SU-DHL-6 (cell line): ENCODE measurements around the gene KIF3C.

Source experiments
- H2AFZ ChIP-seq: fragments of 200-600 bp; sonication (generic); 2 replicates; pipeline ENCODE4 v1.6.1; 2014; ENCODE audit warnings: low read depth, mild to moderate bottlenecking, moderate library complexity, mixed read lengths, antibody characterized with exemption, low read length; ENCODE audit not compliant: severe bottlenecking
- H3F3A ChIP-seq: fragments of 200-600 bp; shearing (Covaris generic); 2 replicates; pipeline ENCODE4 v1.6.0; 2016; ENCODE audit warnings: antibody characterized with exemption, mild to moderate bottlenecking; ENCODE audit not compliant: insufficient read depth
- H3K27ac ChIP-seq: fragments of 200-600 bp; sonication (generic); 2 replicates; pipeline ENCODE4 v1.5.1; 2016; ENCODE audit warnings: low read depth, mild to moderate bottlenecking, low read length, moderate library complexity, mixed read lengths
- H3K27me3 ChIP-seq: fragments of 200-600 bp; sonication (generic), shearing (Covaris generic); 2 replicates; pipeline ENCODE4 v1.6.0; 2014; ENCODE audit warnings: mild to moderate bottlenecking, low read length
- H3K36me3 ChIP-seq: fragments of 200-600 bp; sonication (generic); 2 replicates; pipeline ENCODE4 v1.6.1; 2014; ENCODE audit warnings: mild to moderate bottlenecking, low read length, mixed read lengths
- H3K4me2 ChIP-seq: fragments of 300-600, 200-600 bp; shearing (Covaris generic), sonication (generic); 2 replicates; pipeline ENCODE4 v1.6.0; 2014; ENCODE audit warnings: low read length, low read depth, mild to moderate bottlenecking; ENCODE audit not compliant: poor library complexity, severe bottlenecking
- H3K4me3 ChIP-seq: fragments of 200-600 bp; sonication (generic); 2 replicates; pipeline ENCODE4 v1.5.1; 2014; ENCODE audit warnings: antibody characterized with exemption, low read length, mild to moderate bottlenecking, mixed read lengths; ENCODE audit not compliant: insufficient read depth, poor library complexity, severe bottlenecking
- H3K79me2 ChIP-seq: fragments of 200-600 bp; sonication (generic); 2 replicates; pipeline ENCODE4 v1.6.1; 2014; ENCODE audit warnings: mild to moderate bottlenecking, low read length, moderate library complexity; ENCODE audit not compliant: insufficient read depth
- H3K9ac ChIP-seq: fragments of 200-600 bp; sonication (generic); 2 replicates; pipeline ENCODE4 v1.7.0; 2014; ENCODE audit warnings: mild to moderate bottlenecking, low read length
- H3K9me2 ChIP-seq: fragments of 200-600 bp; sonication (generic); replicated peaks from 2 replicates; pipeline ENCODE4 v1.6.1; 2014; ENCODE audit warnings: low read length; ENCODE audit not compliant: insufficient read depth
- H3K9me3 ChIP-seq: fragments of 200-600 bp; sonication (generic); 2 replicates; pipeline ENCODE4 v1.6.1; 2014; ENCODE audit warnings: low read length, mixed read lengths; ENCODE audit not compliant: insufficient read depth
- H4K20me1 ChIP-seq: fragments of 200-600 bp; sonication (generic); 2 replicates; pipeline ENCODE4 v1.6.1; 2014; ENCODE audit warnings: low read depth, mild to moderate bottlenecking, antibody characterized with exemption, low read length, moderate library complexity, mixed read lengths
- EZH2phosphoT487 ChIP-seq: fragments of 200-600 bp; sonication (generic), shearing (Covaris generic); conservative IDR thresholded peaks from 2 replicates; pipeline ENCODE4 v1.6.1; 2018; ENCODE audit warnings: mild to moderate bottlenecking, antibody characterized with exemption, low read length, moderate library complexity, mixed read lengths
- TF ChIP-seq, protein P1 (sequence below): fragments of 200-600 bp; sonication (generic); IDR thresholded peaks from one replicate; pipeline ENCODE4 v1.5.1; 2017; ENCODE audit warnings: antibody characterized with exemption, mild to moderate bottlenecking, low read length, moderate library complexity; ENCODE audit not compliant: insufficient read depth, poor library complexity, severe bottlenecking

The KIF3C gene

DNA sequence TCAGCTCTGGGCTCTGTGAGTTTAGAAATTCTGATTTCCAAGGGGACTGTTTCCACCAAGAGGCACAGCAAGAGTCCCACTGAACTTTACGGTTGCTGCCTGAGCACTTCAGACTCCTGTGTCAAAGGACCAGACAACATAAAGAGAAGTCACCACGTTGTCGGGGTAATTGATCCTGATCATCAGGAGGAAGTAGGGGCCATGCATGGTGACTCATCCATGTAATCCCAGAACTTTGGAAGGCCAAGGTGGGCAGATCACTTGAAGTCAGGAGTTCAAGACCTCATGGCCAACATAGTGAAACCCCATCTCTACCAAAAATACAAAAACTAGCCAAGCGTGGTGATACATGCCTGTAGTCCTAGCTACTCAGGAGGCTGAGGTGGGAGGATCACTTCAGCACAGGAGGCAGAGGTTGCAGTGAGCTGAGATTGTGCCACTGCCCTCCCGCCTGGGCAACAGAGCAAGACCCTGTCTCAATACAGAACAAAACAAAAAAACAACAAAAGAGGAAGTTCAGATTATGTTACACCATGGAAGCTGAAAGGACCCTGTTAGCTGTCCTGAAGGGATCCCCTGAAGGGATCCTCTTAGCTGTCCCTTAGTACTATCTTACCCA lies 94.6 kb downstream of the KIF3C start:
- Histone ChIP-seq H3K9ac (no peak overlapping the region), H3K4me2 (no peak overlapping the region), H3K36me3 (no peaks in the 10 kb centered on the region), H4K20me1 (no peaks in the 10 kb centered on the region), H3K79me2 (no peaks in the 10 kb centered on the region), H3K9me3 (no peaks in the 10 kb centered on the region), H3K27me3 (no peaks in the 10 kb centered on the region), H3K27ac (no peak overlapping the region), H3F3A (no peaks in the 10 kb centered on the region), H3K4me3 (no peak overlapping the region), H2AFZ (no peak overlapping the region), H3K9me2 (no peaks in the 10 kb centered on the region)
- no peak for TF ChIP-seq EZH2phosphoT487
- TF ChIP-seq, protein P1, sequence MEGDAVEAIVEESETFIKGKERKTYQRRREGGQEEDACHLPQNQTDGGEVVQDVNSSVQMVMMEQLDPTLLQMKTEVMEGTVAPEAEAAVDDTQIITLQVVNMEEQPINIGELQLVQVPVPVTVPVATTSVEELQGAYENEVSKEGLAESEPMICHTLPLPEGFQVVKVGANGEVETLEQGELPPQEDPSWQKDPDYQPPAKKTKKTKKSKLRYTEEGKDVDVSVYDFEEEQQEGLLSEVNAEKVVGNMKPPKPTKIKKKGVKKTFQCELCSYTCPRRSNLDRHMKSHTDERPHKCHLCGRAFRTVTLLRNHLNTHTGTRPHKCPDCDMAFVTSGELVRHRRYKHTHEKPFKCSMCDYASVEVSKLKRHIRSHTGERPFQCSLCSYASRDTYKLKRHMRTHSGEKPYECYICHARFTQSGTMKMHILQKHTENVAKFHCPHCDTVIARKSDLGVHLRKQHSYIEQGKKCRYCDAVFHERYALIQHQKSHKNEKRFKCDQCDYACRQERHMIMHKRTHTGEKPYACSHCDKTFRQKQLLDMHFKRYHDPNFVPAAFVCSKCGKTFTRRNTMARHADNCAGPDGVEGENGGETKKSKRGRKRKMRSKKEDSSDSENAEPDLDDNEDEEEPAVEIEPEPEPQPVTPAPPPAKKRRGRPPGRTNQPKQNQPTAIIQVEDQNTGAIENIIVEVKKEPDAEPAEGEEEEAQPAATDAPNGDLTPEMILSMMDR: no peak

GRCh38 chr2:25885933-25886332 lies 96.4 kb downstream of the KIF3C start:
- Histone ChIP-seq H3K36me3 (no peaks in the 10 kb centered on the region), H3K9me3 (no peaks in the 10 kb centered on the region), H3F3A (no peaks in the 10 kb centered on the region), H3K9me2 (no peaks in the 10 kb centered on the region), H3K27ac (no peak overlapping the region), H3K9ac (no peak overlapping the region), H3K27me3 (no peaks in the 10 kb centered on the region), H3K4me3 (no peak overlapping the region), H2AFZ (no peak overlapping the region), H3K4me2 (no peak overlapping the region), H4K20me1 (no peaks in the 10 kb centered on the region), H3K79me2 (no peaks in the 10 kb centered on the region)
- TF ChIP-seq, protein P1: no peak
- no peak for TF ChIP-seq EZH2phosphoT487

GRCh38 chr2:25881764-25882163 lies 100.5 kb downstream of the KIF3C start:
- H2AFZ ChIP-seq: no peak overlapping the region
- no peak overlapping the region for H3K9ac ChIP-seq
- H3K4me3 ChIP-seq: no peak overlapping the region
- H3K79me2 ChIP-seq: peaks cover 10% of the 10 kb centered on the region
- H3K27me3 ChIP-seq: no peaks in the 10 kb centered on the region
- H3K4me2 ChIP-seq: no peak overlapping the region
- no peaks in the 10 kb centered on the region for H3K36me3 ChIP-seq
- H4K20me1 ChIP-seq: no peaks in the 10 kb centered on the region
- no peak overlapping the region for H3K27ac ChIP-seq
- H3F3A ChIP-seq: peaks cover 11% of the 10 kb centered on the region
- no peaks in the 10 kb centered on the region for H3K9me3 ChIP-seq
- no peaks in the 10 kb centered on the region for H3K9me2 ChIP-seq
- no peak for TF ChIP-seq EZH2phosphoT487
- TF ChIP-seq, protein P1: no peak
